Transverse colon (tissue), 4 donors: Measurements from ENCODE around the gene UQCC3. TPM values are rescaled to one million over a fixed set of nuclear protein-coding genes. Genes with fewer than 3 reads are reported as not detected.

Experiments
- DNase-seq: peaks from one replicate; pipeline ENCODE4 v3.0.0-alpha.2; 2019
- H3K27ac ChIP-seq, 4 donors: fragments of 200-600 bp; sonication (generic); 2 replicates each; pipeline ENCODE4 v1.5.1; 2016 to 2018; ENCODE audit warnings: inconsistent platforms in 4 of 4
- H3K27me3 ChIP-seq: fragments of 200-600 bp; sonication (generic); 2 replicates; pipeline ENCODE4 v1.5.1; 2017; ENCODE audit warnings: inconsistent platforms
- H3K36me3 ChIP-seq, 4 donors: fragments of 200-600 bp; sonication (generic); 2 replicates each; pipeline ENCODE4 v1.5.1; 2017 to 2019; ENCODE audit warnings: inconsistent platforms in 4 of 4
- H3K4me1 ChIP-seq, 4 donors: fragments of 200-600 bp; sonication (generic); 2 replicates each; pipeline ENCODE4 v1.5.1; 2017 to 2020; ENCODE audit warnings: inconsistent platforms in 4 of 4
- H3K4me3 ChIP-seq, 4 donors: fragments of 200-600 bp; sonication (generic); 1 replicate in 1 of 4; 2 replicates in 3 of 4; pipeline versions ENCODE4 v1.5.1 to v1.6.1; 2017 to 2019; ENCODE audit warnings: inconsistent platforms in 4 of 4
- H3K9me3 ChIP-seq, 2 donors: fragments of 200-600 bp; sonication (generic); 2 replicates each; pipeline ENCODE4 v1.5.1; 2017 to 2019; ENCODE audit warnings: inconsistent platforms in 2 of 2
- CTCF ChIP-seq, 5 experiments: fragments of 200-600 bp in 3 of 5; fragments of 450-650 bp in 2 of 5; sonication (generic) in 3 of 5; IDR thresholded peaks; 1 replicate in 2 of 5; 2 replicates in 3 of 5; pipeline ENCODE4 v1.5.1; 2016 to 2017; ENCODE audit warnings: antibody characterized with exemption in 5 of 5, inconsistent platforms in 3 of 5, mild to moderate bottlenecking in 2 of 5, moderate library complexity in 1 of 5
- EP300 ChIP-seq: sonication (generic); formaldehyde crosslinking; IDR thresholded peaks from one replicate; pipeline ENCODE4 v1.6.1; 2017; ENCODE audit warnings: antibody characterized with exemption, low read depth
- POLR2A ChIP-seq: fragments of 450-650 bp; IDR thresholded peaks from one replicate; pipeline ENCODE4 v1.6.1; 2016; ENCODE audit warnings: antibody characterized with exemption, mild to moderate bottlenecking, moderate library complexity
- POLR2AphosphoS5 ChIP-seq, 3 donors: sonication (generic); formaldehyde crosslinking; IDR thresholded peaks; one replicate each; pipeline ENCODE4 v1.6.1; 2016; ENCODE audit warnings: antibody characterized with exemption in 3 of 3
- WGBS, 2 donors: methylation state at CpG; one replicate each; pipeline ENCODE4 v1.1.5; 2018; ENCODE audit warnings: low coverage in 1 of 2; 5-methylcytosine and 5-hydroxymethylcytosine counted together
- in situ Hi-C, 4 donors: fragments of 200-750 bp; cut with MboI; loops; one replicate each; pipeline versions ENCODE4 v1.15.0 to v1.15.1; 2017; ENCODE audit warnings: low sequenced_read_pairs in 3 of 4, low pct_ligation_motif_present in 1 of 4, low pct_unique_long_range_greater_than_20kb in 1 of 4
- intact Hi-C: fragments of 100-400 bp; cut with DNase I; formaldehyde crosslinking; loops from one replicate; pipeline ENCODE4 v1.15.1; 2023; ENCODE audit warnings: low total_unique reads
- total RNA-seq, 4 donors: library from RNA; depleted of rRNA; stranded (reverse); fragments of >200 nt; gene quantifications; one replicate each; pipeline ENCODE4 v1.1.0, GENCODE V29; 2016

UQCC3 gene
- total RNA-seq, 4 donors from 2014 or later = 6.4 to 26.2 (median 15.3) TPM

GRCh38 chr11:62676698-62677097 lies 5.2 kb downstream of the UQCC3 start:
- no peaks in the 10 kb centered on the region for H3K27me3 ChIP-seq
- no peak overlapping the region for H3K4me3 ChIP-seq
- no peak for DNase-seq
- 43 to 60% methylated on average over 4 to 6 of the region's 6 CpGs for WGBS, 2 donors
- peaks cover 24 to 41% (median 26%) of the 10 kb centered on the region in 4 donors for H3K4me1 ChIP-seq
- in situ Hi-C loops = loop anchor here in 2 of 4 donors (25.0 kb wide), 2 partner anchors 264 to 289 kb away; partner anchors contain the start of gene SCGB1A1 (in 1 of the 2)
- H3K27ac ChIP-seq = no peak overlapping the region
- H3K9me3 ChIP-seq = no peaks in the 10 kb centered on the region
- H3K36me3 ChIP-seq = peaks cover 0 to 15% (median 3%) of the 10 kb centered on the region in 4 donors
- intact Hi-C loops = no loop called here
- no peak for TF ChIP-seq POLR2AphosphoS5 (IDR thresholded peaks at IDR 0.05)

- Histone ChIP-seq H3K27ac (no peak overlapping the region), H3K27me3 (no peaks in the 10 kb centered on the region), H3K4me1 (peaks cover 24 to 41% (median 26%) of the 10 kb centered on the region in 4 donors), H3K4me3 (no peak overlapping the region), H3K9me3 (no peaks in the 10 kb centered on the region), H3K36me3 (peaks cover 0 to 15% (median 3%) of the 10 kb centered on the region in 4 donors)
- 82 to 88% methylated on average over 6 of the region's 6 CpGs for WGBS, 2 donors
- DNase-seq = no peak
- TF ChIP-seq POLR2AphosphoS5 (IDR thresholded peaks at IDR 0.05) (no peak), EP300 (no peak), POLR2A (no peak), CTCF (IDR thresholded peaks at IDR 0.05) (no peak)
- in situ Hi-C loops = loop anchor here in 2 of 4 donors (25.0 kb wide), 2 partner anchors 265 to 290 kb away; partner anchors contain the start of gene SCGB1A1 (in 1 of the 2)
- intact Hi-C loops = no loop called here
These were observed 5.7 kb downstream of the UQCC3 start for GRCh38 chr11:62677156-62677555.

GRCh38 chr11:62677714-62678113 lies 6.2 kb downstream of the UQCC3 start:
- TF ChIP-seq POLR2A (no peak), CTCF (IDR thresholded peaks at IDR 0.05) (no peak), EP300 (no peak), POLR2AphosphoS5 (IDR thresholded peaks at IDR 0.05) (no peak)
- intact Hi-C loops (no loop called here), in situ Hi-C loops (loop anchor here in 2 of 4 donors (25.0 kb wide), 2 partner anchors 265 to 290 kb away; partner anchors contain the start of gene SCGB1A1 (in 1 of the 2))
- Histone ChIP-seq H3K4me3 (peak overlapping the region in 1 of 4 donors; percentile 85), H3K9me3 (no peaks in the 10 kb centered on the region), H3K27me3 (no peaks in the 10 kb centered on the region), H3K27ac (peak overlapping the region in 2 of 4 donors; percentile 93 to 95), H3K36me3 (peaks cover 0 to 15% (median 3%) of the 10 kb centered on the region in 4 donors), H3K4me1 (peaks cover 21 to 38% (median 23%) of the 10 kb centered on the region in 4 donors)
- 80 to 87% methylated on average over 5 to 15 of the region's 15 CpGs for WGBS, 2 donors
- no peak for DNase-seq

DNA sequence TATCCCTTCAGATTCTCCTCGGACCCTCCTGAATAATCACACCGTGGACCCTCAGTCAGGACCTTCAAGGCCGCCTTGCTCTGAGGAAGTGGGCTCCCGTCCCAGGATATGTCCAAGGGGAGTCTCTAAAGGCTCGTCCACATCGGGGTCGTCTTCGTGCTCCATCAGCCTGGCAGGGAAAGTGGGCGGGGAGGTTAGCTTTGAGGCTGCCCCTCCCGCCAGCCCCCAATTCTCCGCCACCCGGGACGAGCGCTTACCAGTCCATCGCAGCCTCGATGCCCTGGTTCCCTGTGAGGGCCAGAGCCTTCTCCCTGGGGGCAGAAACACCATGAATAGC lies 6.9 kb downstream of the UQCC3 start:
- WGBS, 2 donors = 4% methylated on average over 14 of the region's 16 CpGs; no CpG with 5 or more reads in 1 of the 2 donors
- no peak for DNase-seq
- Histone ChIP-seq H3K4me1 (peaks cover 14 to 35% (median 16%) of the 10 kb centered on the region in 4 donors), H3K27ac (peak overlapping the region; percentile 89 to 95 (median 94)), H3K9me3 (no peaks in the 10 kb centered on the region), H3K36me3 (peaks cover 0 to 15% (median 3%) of the 10 kb centered on the region in 4 donors), H3K4me3 (peak overlapping the region; percentile 81 to 88 (median 86)), H3K27me3 (no peaks in the 10 kb centered on the region)
- intact Hi-C loops (no loop called here), in situ Hi-C loops (loop anchor here in 2 of 4 donors (25.0 kb wide), 2 partner anchors 266 to 291 kb away; partner anchors contain the start of gene SCGB1A1 (in 1 of the 2))
- TF ChIP-seq CTCF (IDR thresholded peaks at IDR 0.05) (no peak), POLR2A (no peak), POLR2AphosphoS5 (IDR thresholded peaks at IDR 0.05) (no peak), EP300 (no peak)
